NOMO-1 treated with DMSO at 0.1 percent for 48 hours (cell line): ENCODE measurements around the gene SERPINI1.

Experiments
- DNase-seq: peaks from one replicate; lab custom pipeline; 2025; ENCODE audit not compliant: unreplicated experiment; lab: John Stamatoyannopoulos, UW

The SERPINI1 gene

DNA sequence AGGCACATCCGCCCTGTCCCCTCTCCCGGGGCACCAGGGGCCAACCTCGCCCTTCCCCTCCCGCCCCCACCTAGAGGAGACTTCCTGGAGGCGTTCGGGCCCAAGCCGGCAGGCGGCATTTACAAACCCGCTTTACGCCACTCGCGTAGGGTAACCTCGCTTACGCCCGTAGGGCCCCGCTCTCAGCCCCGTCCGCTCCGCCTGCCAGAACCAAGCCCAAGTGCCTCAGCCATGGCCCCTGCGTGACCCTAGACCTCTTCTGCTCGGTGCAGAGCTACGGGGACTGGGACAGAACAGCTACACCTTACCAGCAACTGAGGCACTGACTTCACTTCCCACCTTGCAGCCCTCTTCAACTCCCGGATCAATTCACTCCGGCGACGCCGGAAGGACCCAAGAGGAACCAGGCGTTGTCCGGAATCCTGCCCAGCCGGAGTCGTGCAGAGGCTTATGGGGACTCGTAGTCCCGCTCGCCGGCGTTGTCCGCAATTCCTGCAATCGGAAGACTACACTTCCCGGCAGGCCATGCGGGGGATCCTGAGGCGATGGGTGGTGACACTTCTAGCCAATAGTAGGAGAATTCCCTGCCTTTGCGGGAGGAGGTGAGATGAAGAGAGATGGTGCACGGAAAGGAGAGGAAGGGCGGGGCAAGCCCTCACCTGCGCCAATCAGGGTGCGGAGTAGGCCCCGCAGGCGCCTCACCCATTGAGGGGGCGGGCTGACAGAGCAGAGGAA lies 856 bp upstream of the SERPINI1 start, which contains the start of gene PDCD10:
Gene PDCD10 (minus strand): TSS at position 395 of the 735 bp plus-strand sequence. CDS start 14,735 bp downstream, outside the sequence.
- DNase-seq, result peak; percentile 100

DNA sequence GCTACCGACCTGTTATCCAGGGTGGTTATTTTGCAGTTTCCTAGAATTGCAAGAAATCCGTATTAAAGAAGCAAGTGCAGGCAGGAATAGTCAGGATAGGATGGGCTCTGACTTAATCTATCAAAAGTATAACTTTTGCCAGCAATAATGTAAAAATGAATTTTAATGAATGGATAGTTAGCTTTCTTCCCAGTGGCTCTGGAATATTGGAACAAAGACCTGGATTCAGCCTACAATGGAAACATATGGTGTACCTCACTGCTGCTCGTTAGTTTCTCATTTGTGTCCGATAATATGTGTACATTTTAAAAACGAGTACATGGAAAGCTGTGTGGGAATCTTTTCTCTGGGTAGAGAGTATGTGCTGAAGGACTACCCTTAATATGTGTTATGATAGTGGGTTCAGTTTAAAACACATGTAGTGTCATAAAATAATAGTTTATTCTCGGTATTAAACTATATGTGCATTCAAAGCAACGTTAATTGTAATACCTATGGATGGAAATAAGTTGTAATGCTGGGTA lies 805 bp downstream of the SERPINI1 start:
- no peak for DNase-seq

DNA sequence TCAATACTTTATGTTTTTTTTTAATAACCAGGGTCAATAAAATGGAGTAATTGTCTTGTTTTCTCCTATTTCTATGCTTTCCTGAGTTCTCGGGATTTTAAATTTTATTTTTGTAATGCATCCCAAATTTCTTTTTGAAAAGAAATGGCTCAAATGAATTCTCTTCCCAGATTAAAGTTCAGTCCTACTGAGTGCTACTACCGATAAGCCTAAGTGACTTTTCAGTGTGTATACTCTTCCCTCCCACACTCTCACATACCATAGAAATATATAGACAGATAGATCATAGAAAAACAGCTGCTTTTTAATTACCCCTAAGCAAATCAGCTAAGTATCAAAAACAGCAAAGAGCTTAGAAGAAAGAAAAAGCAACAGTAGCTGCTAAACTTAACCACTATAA lies 1.5 kb downstream of the SERPINI1 start:
- no peak for DNase-seq

DNA sequence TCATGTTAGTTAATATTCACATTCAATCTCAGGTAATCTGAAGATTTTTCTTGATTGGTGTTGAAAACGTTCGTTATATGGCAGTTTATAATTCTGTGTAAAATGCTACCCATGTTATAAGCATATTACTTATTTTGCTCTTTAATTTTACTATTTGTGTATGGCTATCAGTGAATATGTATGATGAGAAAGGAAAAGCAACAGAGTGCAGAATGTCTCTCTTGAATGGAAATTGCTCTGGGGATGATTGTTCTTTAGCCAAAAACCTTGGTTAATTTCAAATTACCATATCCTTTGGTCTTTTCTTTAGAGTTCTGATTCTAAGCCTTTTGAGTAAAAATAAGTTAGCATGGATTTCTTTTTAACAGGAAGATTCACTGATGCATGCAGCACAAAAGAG lies 2.5 kb downstream of the SERPINI1 start:
- no peak for DNase-seq

DNA sequence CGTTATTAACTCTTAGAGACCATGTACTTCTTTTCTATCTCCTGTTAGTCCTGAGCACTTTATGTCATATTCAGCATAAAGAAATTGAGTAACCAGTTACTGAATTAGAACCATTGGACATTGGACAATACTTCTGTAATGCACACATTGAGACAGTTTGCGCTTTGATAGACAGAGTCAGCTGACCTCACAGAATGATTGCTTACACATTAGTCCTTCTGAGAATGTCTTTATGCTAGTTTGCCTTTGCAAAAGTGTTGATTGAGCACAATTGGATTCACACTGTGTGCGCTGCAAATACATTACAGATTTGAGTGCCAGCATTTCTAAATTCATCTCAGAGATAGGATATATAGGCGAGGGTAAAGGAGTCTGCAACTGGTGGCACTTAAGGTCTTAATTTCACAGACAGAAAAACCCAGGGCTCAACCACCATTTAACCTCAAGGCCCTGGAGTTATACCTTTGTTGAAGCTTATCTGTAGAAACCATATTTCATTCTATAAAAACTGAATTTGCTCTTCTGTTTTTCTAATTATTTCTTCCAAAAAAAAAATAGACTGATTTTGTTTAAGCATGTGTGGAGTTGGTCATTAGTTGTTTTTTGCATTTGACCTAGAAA lies 3.8 kb downstream of the SERPINI1 start:
- no peak for DNase-seq

DNA sequence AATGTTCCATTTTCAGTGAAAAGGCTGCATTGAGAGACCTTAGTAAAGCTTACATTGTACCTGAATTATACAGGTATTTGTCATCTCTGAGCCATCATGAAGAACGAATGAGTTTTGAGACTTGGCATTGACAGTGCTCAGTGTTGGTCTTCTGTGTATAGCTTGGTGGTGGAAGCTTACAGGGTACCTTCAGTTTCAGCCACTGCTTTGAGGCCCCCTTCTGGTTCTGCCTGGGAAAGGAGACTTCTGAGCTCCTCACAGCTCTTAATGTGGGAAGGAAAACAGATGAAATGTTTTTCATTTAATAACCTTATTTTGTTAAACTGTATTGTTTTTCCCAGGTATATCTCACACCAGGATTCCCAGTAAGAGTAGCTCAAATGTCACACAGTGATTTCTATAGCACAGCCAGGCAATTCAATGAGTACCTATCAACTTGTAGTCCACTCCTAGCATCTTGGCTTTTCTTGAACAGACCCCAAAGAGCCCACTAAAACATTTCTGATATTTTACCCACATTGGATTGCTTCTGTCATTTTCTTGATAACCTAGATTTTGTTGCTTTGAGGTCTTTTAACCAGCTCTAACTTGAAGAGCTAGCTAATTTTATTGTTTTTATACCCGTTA lies 5.6 kb downstream of the SERPINI1 start:
- DNase-seq, result peak; percentile 30

DNA sequence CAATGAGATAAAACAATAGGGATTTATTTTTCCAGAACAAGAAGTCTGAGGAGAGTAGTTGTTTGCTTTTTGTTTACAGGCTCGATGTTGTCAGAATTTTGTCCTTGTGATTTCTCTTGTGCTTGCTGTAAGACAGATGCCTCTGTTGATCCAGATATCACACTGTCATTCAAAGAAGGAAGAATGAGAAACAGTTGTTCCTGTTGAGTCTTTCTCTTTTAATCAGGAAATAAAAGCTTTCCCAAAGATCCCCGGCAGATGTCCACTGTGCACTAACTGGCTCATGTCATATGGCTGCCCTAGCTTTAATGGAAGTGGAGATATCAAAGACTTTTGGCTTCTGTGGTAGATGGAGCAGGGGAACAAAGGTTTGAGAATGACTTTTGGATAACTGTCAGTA lies 6.8 kb downstream of the SERPINI1 start:
- no peak for DNase-seq

- DNase-seq, result peak; percentile 11
These were observed 8.3 kb downstream of the SERPINI1 start for GRCh38 chr3:167743799-167744198.

GRCh38 chr3:167749209-167749608 lies 13.7 kb downstream of the SERPINI1 start:
- no peak for DNase-seq

DNA sequence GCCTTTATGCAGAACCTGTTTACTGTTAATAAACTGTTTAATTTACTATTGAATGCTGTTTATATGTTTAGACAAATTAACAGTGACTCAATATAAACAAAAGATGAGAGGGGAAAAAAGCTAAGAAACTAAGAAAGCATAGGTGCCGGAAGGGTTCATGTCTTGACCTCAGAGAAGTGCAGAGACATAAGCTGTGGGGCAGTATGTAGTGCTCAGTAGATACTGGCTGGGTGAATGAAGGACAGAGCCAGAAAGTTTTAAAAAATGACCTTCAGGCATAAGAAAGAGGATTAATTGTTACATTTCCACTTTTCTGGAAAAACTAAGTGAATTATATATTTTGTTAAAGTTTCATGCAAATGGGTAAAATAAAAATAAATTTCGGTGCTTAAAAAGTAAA lies 14.2 kb downstream of the SERPINI1 start:
- DNase-seq, result no peak

DNA sequence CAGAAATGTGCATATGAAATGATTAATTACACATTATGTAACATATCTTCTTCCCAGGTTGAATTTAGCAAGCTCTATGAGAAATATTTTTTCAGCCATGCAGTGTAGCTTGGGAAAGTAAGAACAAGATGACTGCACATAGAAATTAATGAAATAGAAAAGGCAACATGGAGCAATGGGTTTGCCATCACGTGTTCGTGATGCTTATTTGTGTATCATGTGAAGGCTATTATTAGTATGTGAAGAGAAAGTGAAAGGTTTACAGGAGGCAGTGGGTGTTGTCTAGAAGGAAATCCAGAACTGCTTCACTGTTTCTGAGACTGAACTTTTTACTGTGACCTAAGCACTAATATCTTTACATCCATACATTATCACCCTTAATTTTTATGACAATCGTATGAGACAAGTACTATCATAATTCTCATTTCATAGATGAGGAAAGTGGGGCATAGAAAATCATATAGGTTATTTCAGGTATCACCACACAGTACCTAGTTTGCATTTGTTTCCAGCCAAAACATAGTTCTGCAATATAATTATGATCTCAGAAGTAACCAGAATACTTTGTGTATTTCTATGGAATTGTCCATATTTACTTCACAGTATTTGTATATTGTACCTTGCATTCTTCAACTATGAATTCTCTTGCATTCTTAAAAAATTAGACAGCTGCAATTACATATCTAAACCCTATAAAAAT lies 14.9 kb downstream of the SERPINI1 start:
- peak; percentile 81 for DNase-seq

DNA sequence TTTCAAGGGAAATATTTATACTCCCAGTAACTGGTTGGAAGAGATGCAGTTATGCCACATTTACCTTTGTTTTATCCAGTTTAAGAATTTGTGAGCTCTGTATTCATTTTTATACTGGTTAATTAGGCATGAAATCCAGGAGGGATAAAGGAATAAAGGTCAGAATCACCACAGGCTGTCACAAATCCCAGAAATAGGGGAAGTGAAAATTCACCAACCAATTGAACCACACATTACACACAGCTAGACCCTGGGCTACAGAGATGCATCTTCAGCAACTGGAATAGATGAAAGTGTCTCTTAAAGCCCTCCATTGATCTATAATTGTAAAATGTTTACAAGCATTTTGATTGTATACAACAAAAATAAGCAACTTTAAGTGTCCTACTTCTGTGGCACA lies 18.5 kb downstream of the SERPINI1 start:
- DNase-seq, result peak; percentile 59

- DNase-seq, result no peak
These were observed 25.8 kb downstream of the SERPINI1 start for GRCh38 chr3:167761302-167761701.

DNA sequence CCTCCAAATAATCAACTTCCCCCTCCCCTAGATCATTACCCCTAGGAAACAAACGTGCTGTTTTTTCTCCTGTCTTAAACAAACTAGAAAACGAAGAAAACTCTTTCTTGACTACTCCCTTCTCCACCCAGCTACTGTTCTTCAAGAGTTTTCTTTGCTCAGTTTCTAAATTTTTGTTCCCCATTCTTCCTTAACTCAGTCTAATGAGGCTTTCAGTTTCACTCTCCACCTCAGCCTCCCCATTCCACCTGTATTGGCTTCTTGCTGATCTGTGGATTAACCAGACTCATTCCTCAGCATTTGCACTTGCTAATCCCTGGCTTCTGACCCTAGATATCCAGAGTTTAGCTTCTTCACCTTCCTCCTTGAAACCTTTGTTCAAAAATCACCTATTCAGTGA lies 26.8 kb downstream of the SERPINI1 start:
- peak; percentile 23 for DNase-seq

DNA sequence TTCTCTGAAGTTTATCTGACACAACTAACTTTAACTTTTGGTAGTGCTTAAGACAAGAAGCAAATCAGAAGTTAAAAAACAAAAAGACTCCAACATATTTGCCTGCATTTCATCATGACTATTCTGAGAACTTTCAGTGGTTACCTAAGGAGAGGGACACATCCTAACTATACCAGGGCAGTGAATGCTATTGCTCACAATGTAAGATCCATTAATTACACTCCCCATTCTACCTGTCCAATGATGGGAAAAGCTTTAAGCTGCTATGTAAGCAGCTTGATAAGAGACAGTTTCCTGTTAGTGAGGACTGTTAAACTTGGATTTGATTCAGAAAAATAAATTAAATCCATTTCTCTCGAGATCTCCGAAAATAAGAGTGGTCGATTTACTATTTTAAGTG lies 37.5 kb downstream of the SERPINI1 start:
- no peak for DNase-seq

- DNase-seq, result no peak
These were observed 38.1 kb downstream of the SERPINI1 start for GRCh38 chr3:167773584-167773983.

- no peak for DNase-seq
These were observed 40.7 kb downstream of the SERPINI1 start for GRCh38 chr3:167776066-167776685.

- DNase-seq, result no peak
These were observed 41.8 kb downstream of the SERPINI1 start for GRCh38 chr3:167777356-167777755.

- DNase-seq, result no peak
These were observed 44.8 kb downstream of the SERPINI1 start for GRCh38 chr3:167780214-167780883.

DNA sequence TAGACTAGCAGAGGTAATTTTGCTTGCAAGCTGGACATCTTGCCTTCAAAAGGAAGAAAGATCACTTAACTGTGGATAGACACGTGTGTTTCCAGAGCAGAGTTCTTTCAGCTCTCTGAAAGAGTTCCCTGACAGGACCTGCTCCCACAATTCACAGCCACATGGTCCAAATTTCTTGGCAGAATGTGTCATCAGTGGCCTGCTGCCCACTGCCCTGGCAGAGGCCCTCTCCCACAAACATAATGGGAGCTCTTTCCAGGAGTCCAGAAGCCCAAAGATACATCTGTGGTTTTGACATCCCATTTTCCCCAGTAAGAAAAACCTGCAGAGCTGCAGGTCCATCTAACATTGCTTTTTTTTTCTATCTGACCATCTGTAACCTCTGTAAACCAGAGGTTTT lies 48.3 kb downstream of the SERPINI1 start:
- DNase-seq, result no peak
